ENCODE data around the gene CFAP20DC. TPM values are rescaled to one million over a fixed set of nuclear protein-coding genes. Genes with fewer than 3 reads are reported as not detected.

Gene CFAP20DC
- total RNA-seq, 1 donor from 2014 or later: 1.4 TPM

DNA sequence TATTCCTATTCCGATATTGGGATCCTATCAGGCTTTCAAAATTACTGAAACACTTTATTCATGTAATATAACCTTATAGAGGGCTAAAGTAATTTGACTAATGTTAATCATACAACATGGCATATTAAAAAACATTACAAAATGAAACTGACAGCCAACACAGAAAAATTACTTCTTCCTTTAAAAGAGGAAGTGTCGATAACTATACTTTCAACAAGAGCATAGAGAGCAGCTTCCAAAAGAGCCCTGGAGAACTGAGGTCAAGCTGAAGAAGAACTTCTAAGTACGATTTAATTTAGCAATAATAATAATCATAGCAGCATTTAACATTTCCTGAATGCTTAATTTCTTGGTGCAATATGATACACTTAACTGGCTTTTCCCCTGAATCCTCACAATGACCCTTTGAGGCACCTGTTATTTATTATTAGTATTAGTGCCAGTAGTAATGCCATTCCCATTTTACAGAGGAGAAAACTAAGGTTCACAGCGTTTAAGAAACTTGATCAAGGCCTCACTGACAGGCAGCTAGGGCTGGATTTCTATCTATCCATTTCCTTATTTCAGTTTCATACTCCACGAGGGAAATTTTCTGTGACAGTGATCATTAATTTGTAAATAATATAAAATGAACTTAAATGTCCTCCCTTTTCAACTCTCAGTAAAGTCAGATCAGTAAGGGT, 181.6 kb downstream of the CFAP20DC start:
- TF ChIP-seq, protein P1, sequence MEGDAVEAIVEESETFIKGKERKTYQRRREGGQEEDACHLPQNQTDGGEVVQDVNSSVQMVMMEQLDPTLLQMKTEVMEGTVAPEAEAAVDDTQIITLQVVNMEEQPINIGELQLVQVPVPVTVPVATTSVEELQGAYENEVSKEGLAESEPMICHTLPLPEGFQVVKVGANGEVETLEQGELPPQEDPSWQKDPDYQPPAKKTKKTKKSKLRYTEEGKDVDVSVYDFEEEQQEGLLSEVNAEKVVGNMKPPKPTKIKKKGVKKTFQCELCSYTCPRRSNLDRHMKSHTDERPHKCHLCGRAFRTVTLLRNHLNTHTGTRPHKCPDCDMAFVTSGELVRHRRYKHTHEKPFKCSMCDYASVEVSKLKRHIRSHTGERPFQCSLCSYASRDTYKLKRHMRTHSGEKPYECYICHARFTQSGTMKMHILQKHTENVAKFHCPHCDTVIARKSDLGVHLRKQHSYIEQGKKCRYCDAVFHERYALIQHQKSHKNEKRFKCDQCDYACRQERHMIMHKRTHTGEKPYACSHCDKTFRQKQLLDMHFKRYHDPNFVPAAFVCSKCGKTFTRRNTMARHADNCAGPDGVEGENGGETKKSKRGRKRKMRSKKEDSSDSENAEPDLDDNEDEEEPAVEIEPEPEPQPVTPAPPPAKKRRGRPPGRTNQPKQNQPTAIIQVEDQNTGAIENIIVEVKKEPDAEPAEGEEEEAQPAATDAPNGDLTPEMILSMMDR (IDR thresholded peaks at IDR 0.05): no peak
- H3K9me3 Mint-ChIP-seq (ENCODE audit: unreplicated experiment): no peaks in the 10 kb centered on the region
- no peak for DNase-seq (ENCODE audit: extremely low spot score, unreplicated experiment)

DNA sequence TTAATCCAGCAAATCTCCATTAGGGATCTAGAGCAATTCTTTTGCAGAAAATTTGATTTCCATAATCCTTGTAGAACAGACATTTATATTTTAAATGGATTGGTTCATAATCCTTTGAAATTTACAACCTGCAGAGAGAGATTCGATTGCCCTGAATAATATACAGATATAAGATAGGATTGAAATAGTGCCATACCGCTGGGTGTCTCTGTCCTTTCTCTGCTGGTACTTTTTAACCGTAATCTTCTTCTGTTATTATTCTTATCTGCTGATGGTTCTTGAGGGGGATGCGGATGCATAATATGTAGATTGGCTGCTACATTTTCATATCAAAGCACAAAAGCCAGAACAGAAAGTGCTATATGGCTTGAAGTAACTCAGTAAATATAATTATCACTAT, 182.2 kb downstream of the CFAP20DC start:
- Mint-ChIP-seq H3K9me3 (ENCODE audit: unreplicated experiment) (no peaks in the 10 kb centered on the region), H3K4me3 (ENCODE audit: unreplicated experiment) (no peak overlapping the region), H3K27me3 (ENCODE audit: unreplicated experiment) (no peaks in the 10 kb centered on the region), H3K36me3 (ENCODE audit: unreplicated experiment) (no peaks in the 10 kb centered on the region), H3K4me1 (ENCODE audit: unreplicated experiment) (peaks cover 2% of the 10 kb centered on the region), H3K27ac (ENCODE audit: unreplicated experiment) (no peak overlapping the region)
- DNase-seq (ENCODE audit: extremely low spot score, unreplicated experiment): no peak
- TF ChIP-seq, protein P1 (IDR thresholded peaks at IDR 0.05): no peak

More for the DNA sequence above, 181.6 kb downstream of the CFAP20DC start:
- Mint-ChIP-seq H3K4me3 (ENCODE audit: unreplicated experiment) (no peak overlapping the region), H3K4me1 (ENCODE audit: unreplicated experiment) (peaks cover 2% of the 10 kb centered on the region), H3K27me3 (ENCODE audit: unreplicated experiment) (no peaks in the 10 kb centered on the region), H3K27ac (ENCODE audit: unreplicated experiment) (no peak overlapping the region), H3K36me3 (ENCODE audit: unreplicated experiment) (no peaks in the 10 kb centered on the region)

DNA sequence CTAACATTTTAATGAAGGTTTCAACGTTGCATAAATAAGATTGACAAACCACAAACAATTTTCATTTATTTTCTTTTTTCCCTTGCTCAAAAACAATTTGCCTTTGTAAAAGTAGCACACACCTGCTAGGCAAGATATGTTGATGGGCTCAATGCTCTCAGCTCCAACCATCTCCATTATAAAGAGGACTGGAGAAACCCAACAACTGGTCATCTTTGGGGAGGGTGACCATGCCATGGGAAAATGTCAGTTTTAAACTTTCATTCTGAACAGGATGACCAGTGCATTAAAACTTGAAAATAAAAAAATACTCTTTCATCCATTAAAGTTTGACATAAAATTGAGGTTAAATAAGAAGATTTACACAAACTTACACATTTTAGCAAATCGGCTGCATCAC, 183.7 kb downstream of the CFAP20DC start:
- H3K27ac Mint-ChIP-seq (ENCODE audit: unreplicated experiment): no peak overlapping the region
- H3K9me3 Mint-ChIP-seq (ENCODE audit: unreplicated experiment): no peaks in the 10 kb centered on the region
- H3K27me3 Mint-ChIP-seq (ENCODE audit: unreplicated experiment): no peaks in the 10 kb centered on the region
- no peak overlapping the region for H3K4me3 Mint-ChIP-seq (ENCODE audit: unreplicated experiment)
- DNase-seq (ENCODE audit: extremely low spot score, unreplicated experiment): no peak
- TF ChIP-seq, protein P1 (IDR thresholded peaks at IDR 0.05): no peak
- H3K36me3 Mint-ChIP-seq (ENCODE audit: unreplicated experiment): no peaks in the 10 kb centered on the region
- H3K4me1 Mint-ChIP-seq (ENCODE audit: unreplicated experiment): peaks cover 2% of the 10 kb centered on the region

DNA sequence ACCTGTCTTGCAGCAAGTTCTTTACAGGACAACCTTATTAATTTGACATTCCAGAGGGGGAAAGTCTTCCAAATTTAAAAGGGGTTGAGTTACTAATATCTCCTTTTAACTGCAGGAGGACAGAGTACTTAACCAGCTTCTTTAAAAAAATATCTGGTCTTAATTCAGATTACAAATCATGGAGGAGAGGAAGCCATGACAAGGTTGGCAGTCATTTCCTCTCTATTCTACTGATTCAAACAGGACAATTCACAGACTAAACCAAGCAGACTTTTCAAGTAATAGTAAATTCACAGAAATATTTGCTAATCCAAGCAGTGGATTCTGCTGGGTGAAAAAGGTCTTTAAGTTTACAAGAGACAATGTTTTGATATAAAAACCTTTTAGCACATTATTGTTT, 185.3 kb downstream of the CFAP20DC start:
- Mint-ChIP-seq H3K4me3 (ENCODE audit: unreplicated experiment) (no peak overlapping the region), H3K9me3 (ENCODE audit: unreplicated experiment) (no peaks in the 10 kb centered on the region), H3K36me3 (ENCODE audit: unreplicated experiment) (no peaks in the 10 kb centered on the region), H3K27ac (ENCODE audit: unreplicated experiment) (no peak overlapping the region), H3K4me1 (ENCODE audit: unreplicated experiment) (peaks cover 2% of the 10 kb centered on the region), H3K27me3 (ENCODE audit: unreplicated experiment) (no peaks in the 10 kb centered on the region)
- TF ChIP-seq, protein P1 (IDR thresholded peaks at IDR 0.05): no peak
- DNase-seq (ENCODE audit: extremely low spot score, unreplicated experiment): no peak

DNA sequence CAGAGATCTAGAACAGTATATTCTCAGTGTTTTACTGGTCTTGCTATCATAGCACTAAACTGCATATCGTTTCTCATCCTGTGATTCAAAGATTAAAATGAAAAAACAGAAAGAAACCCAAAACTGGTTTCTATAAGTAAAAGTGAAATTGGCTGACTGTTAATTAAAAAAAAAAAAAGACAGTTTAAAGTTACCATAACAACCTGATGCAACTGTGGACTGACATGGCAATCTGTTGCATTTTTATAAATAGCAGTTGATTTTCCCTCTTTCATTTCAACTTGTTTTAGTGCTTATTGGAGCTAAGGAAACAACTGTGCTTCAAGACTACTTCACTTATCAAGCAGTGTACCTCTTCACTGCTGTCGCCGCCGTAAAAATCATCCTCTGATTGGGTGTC, 186.6 kb downstream of the CFAP20DC start:
- no peaks in the 10 kb centered on the region for H3K9me3 Mint-ChIP-seq (ENCODE audit: unreplicated experiment)
- no peaks in the 10 kb centered on the region for H3K36me3 Mint-ChIP-seq (ENCODE audit: unreplicated experiment)
- peaks cover 3% of the 10 kb centered on the region for H3K4me1 Mint-ChIP-seq (ENCODE audit: unreplicated experiment)
- no peaks in the 10 kb centered on the region for H3K27me3 Mint-ChIP-seq (ENCODE audit: unreplicated experiment)
- H3K27ac Mint-ChIP-seq (ENCODE audit: unreplicated experiment): no peak overlapping the region
- H3K4me3 Mint-ChIP-seq (ENCODE audit: unreplicated experiment): no peak overlapping the region
- TF ChIP-seq, protein P1 (IDR thresholded peaks at IDR 0.05): no peak
- DNase-seq (ENCODE audit: extremely low spot score, unreplicated experiment): no peak
